LNCaP clone FGC (cell line): ENCODE data around the gene HMX2.

Experiments used
- DNase-seq: peaks from one replicate; pipeline ENCODE4 v3.0.0-alpha.2; 2011; ENCODE audit warnings: low read depth
- H3K4me3 ChIP-seq: 2 replicates; pipeline ENCODE4 v1.5.1; 2011; ENCODE audit warnings: mild to moderate bottlenecking, low read depth, low read length, control low read depth
- TF ChIP-seq, protein P1 (sequence below): IDR thresholded peaks from 2 replicates; pipeline ENCODE4 v1.5.1; 2012; ENCODE audit warnings: mild to moderate bottlenecking; ENCODE audit not compliant: control insufficient read depth, insufficient read depth; ENCODE audit errors: extremely low read depth

Gene HMX2

DNA sequence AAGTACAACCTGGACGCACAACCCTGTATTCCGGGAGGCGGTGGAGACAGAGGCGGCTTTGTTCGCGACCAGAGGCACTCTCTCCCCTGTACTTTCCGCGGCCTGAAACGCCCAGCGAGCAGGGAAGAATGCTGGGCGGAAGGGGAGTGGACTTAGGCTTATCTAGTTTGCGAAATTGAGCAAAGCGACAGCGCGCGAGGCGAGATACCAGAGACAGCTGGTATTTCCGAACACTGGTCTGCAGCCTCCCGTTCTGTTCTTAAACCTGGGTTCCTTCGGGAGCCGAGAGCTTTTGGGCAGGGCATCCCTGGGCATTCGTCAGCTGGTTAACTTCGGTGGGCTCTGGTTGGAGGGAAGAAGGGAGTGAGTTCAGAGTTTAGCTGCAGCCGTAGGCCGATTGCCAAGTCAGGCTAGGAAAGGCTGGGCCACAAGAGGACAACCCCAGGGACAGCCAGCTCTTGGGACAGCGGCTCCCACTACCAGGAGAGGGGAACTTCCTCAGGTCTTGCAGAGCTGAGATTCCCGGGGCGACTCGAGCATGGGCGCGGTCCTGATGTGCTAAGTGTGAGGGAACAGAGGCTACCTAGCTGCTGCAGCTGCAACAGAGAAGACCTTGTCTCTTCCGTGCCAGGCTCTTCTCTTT is 8.3 kb upstream of the HMX2 start:
- H3K4me3 ChIP-seq: no peak overlapping the region
- no peak for DNase-seq
- TF ChIP-seq, protein P1, sequence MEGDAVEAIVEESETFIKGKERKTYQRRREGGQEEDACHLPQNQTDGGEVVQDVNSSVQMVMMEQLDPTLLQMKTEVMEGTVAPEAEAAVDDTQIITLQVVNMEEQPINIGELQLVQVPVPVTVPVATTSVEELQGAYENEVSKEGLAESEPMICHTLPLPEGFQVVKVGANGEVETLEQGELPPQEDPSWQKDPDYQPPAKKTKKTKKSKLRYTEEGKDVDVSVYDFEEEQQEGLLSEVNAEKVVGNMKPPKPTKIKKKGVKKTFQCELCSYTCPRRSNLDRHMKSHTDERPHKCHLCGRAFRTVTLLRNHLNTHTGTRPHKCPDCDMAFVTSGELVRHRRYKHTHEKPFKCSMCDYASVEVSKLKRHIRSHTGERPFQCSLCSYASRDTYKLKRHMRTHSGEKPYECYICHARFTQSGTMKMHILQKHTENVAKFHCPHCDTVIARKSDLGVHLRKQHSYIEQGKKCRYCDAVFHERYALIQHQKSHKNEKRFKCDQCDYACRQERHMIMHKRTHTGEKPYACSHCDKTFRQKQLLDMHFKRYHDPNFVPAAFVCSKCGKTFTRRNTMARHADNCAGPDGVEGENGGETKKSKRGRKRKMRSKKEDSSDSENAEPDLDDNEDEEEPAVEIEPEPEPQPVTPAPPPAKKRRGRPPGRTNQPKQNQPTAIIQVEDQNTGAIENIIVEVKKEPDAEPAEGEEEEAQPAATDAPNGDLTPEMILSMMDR: no peak

DNA sequence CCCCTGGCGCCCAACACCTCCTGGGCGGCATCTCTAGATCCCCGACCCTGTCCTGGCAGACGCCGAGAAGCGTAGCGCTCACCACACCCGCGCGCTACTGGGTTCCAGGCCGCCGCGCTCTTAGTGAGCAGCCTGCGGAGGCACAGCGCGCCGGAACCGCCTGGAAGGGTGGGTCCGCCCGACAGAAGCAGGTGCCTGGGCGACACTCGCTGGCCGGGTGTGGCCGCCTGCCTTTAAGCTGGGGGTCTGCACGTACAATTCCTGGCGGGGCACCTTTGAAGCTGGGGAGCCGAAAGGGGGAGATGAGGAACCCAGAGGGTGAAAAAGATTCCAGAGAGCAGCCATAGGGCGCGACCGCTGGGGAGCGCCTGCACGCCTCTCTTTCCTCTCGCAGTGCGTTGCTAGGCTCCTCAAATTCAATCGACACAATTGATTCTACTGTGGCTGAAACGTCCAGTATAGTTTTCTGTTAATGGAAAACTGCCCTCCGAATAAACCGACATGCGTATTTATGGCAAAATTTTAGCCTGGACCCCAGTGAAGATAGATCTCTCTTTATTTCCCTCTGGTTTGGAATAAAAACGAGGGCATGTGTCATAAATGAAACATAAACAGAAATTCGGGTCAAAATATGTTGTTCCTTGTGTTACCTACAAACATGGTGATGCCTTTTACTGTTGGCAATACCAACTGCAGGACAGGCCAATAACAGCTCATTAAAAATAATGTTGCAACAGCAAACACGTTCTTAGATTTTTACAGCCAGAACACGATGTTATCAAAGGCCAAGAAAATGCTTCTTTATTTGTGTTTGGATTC is 7.6 kb upstream of the HMX2 start:
- TF ChIP-seq, protein P1: 0 out of 2 replicates have a peak, but pooled peaks have one; percentile 14
- H3K4me3 ChIP-seq: no peak overlapping the region
- DNase-seq: peak; percentile 77

DNA sequence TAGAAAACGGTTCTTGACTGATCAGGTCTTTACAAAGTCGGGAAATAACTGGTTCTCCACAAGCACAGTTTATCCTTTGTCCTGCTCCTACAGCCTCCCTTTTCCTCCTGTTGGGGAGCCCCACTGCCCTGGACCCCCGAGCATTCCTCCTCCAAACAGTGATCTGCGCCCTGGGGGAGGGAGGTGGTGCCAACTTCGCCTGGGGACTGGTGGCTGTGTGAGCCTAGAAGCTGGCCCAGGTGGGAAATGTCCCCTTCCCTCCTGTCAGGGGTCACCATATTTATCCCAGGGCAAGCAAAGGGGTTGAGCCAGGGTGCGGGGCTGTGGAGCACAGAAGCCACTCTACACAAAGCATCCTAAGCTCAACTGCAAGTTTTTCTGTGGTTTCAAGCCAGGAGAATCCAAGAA is 6.9 kb upstream of the HMX2 start:
- no peak for DNase-seq
- TF ChIP-seq, protein P1: no peak
- H3K4me3 ChIP-seq: no peak overlapping the region

DNA sequence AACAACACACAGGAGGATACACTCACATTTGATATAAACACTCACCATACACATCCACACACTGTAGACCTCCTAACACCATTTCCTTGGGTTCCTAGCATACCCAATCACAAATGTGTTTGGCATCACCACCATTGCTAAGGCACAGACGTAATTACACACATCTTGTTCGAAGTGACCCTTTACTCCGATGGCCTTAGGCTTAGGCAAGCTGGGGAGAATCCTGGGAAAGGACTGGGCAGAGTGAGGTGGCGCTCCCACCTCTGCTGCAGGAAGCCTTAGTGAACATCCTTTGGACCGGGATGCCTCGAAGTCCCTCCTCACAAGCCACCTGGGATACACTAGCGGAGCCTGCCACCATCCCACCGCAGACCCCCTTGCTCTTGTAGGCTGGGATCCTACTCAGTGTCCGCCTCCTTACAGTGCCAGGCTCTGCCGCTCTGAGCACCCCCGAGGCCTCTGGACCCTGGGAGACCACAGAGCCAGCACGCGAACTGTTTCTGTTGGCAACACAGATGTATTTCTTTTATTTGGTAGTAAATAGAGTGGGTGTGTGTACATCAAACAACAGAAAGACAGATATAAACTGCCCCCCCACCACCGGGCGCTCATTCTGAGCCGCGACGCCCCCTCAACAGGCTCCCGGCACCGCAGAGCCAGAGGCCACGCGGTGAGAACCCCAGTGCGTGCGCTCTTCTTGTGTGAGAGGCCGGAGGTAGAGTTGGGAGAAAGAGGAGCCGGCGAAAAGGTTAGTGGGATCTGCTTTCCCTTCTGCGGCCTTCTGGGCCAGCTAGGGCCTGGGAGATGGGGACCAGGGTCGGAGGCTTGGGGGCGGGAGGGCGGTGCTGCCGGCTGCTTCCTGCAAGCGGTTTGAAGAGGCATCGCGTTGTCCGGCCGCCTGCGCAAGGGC is 5.9 kb upstream of the HMX2 start:
- no peak overlapping the region for H3K4me3 ChIP-seq
- DNase-seq: no peak
- TF ChIP-seq, protein P1: no peak

DNA sequence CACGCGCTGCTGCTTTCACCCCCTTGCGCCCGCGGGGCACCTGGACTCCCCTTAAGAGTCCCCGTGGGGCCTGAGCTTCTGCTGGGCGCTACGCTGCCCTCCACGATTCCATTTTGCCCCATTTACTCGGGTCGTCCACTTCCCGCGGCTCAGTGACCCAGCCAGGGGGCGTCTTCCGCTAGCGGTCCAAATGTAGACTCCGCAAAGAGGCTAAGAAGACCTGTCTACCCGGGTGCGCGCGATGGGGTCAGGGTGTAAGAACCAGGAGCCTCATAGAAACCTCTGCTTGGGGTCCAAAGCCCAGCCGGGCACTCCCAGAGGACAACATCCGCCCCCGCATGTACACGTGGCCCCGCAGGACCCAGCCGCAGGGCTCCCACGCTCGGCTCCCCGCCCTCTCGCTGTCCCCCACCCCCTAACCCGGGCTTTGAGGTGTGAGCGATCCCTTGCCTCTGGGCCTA is 5.2 kb upstream of the HMX2 start:
- no peak for DNase-seq
- no peak overlapping the region for H3K4me3 ChIP-seq
- TF ChIP-seq, protein P1: no peak

DNA sequence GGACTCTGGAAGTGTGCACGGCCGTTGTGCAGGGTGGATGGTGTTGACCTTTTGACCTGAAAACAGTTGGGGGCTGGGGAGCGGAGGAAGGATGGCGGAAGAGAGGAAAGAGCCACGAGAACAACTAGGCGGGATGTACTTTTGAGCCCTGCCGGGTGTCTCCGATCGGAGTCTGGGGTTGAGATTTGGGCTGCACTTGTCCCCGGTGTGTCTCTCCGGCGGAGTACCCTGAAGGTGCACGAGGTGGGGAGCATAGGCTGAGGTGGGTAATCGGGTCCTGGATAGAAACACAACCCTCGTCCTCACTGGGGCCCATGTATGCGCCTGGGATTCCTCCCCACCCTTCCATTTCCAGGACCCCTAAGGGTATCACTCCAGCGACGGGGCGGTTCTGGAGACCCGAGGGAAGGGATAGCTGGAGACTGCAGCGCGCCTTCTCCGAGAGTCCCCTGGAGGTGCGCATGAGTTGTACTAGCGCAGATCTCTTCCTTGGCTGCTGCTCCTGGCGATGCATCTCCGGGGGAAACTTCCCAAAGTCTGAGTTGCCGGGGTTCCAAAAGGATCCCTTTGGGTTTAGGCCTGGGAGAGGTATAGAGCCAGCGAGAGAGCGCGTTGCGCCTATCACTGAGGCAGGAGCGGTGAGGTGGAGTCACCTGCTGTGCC is 4.6 kb upstream of the HMX2 start:
- no peak overlapping the region for H3K4me3 ChIP-seq
- TF ChIP-seq, protein P1: no peak
- DNase-seq: no peak
